ENCODE measurements around the gene AGMAT. TPM values are rescaled to one million over a fixed set of nuclear protein-coding genes. Genes with fewer than 3 reads are reported as not detected.

The AGMAT gene
- total and polyA plus RNA-seq, 2 donors from 2014 or later = 6.2 to 119 TPM

DNA sequence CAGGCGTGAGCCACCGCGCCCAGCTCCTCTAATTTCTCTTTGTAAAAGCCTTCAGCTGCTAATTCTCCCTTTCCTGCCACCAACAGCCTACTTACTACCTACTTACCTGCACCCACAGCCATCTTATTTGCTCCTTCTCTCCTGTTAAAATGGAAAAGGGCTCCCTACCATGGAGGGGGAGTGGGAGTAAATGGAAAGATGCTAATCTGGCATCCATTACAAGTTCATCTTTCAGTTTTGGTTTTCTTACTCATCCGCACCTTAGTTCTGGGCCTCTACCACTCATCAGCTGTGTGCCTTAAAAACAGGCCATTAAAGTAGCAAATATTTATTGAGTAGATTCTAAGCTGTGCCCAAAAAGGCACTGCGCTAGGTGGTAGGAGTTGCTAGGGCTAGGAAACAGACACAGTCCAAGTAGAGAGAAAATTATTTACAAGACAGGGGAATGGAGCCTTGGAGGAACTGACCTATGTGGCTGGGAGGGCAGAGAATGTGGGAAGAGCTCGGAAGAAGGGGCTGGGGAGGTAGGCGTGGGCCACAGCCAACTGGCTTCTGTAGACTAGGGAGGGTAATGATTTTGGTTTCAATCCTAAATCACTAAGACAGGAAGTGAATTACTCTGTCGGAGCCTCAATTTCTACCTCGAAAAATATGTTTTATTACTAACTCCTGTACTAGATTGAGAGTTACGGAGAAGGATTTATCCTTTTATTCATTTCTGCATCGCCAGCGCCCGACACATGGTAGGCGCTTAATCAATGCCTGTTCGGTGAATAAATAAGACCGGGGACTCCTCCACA is 31.7 kb upstream of the AGMAT start:
- FAIRE-seq (no peak), DNase-seq (peak in 3 of 5 donors; percentile 20 to 68 (median 62))
- no peaks in the 10 kb centered on the region for H3K36me3 ChIP-seq (ENCODE audit: control insufficient read depth in 2 of 3, insufficient read depth in 3 of 3, low read length in 3 of 3)
- H3K9ac ChIP-seq (ENCODE audit: low read length in 3 of 3) = peak overlapping the region; percentile 62 to 71 (median 63)
- intact Hi-C loops (cut with DNase I) = no loop called here
- TF ChIP-seq, protein P1, sequence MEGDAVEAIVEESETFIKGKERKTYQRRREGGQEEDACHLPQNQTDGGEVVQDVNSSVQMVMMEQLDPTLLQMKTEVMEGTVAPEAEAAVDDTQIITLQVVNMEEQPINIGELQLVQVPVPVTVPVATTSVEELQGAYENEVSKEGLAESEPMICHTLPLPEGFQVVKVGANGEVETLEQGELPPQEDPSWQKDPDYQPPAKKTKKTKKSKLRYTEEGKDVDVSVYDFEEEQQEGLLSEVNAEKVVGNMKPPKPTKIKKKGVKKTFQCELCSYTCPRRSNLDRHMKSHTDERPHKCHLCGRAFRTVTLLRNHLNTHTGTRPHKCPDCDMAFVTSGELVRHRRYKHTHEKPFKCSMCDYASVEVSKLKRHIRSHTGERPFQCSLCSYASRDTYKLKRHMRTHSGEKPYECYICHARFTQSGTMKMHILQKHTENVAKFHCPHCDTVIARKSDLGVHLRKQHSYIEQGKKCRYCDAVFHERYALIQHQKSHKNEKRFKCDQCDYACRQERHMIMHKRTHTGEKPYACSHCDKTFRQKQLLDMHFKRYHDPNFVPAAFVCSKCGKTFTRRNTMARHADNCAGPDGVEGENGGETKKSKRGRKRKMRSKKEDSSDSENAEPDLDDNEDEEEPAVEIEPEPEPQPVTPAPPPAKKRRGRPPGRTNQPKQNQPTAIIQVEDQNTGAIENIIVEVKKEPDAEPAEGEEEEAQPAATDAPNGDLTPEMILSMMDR (IDR thresholded peaks at IDR 0.05; ENCODE audit: borderline replicate concordance, extremely low read depth, insufficient read depth) = no peak
- H3K9me3 ChIP-seq (ENCODE audit: control insufficient read depth in 2 of 3, insufficient read depth in 1 of 3, low read length in 3 of 3) = no peaks in the 10 kb centered on the region
- no peaks in the 10 kb centered on the region for H3K27me3 ChIP-seq (ENCODE audit: control insufficient read depth, insufficient read depth, low read length)
- H3K4me3 ChIP-seq (ENCODE audit: low read length in 3 of 3) = peak overlapping the region; percentile 71 to 79 (median 77)
- H3K4me1 ChIP-seq (ENCODE audit: control insufficient read depth in 2 of 3, insufficient read depth in 2 of 3, low read depth in 1 of 3, low read length in 3 of 3) = peaks cover 5 to 19% (median 9%) of the 10 kb centered on the region in 3 donors
- peak overlapping the region; percentile 84 to 86 for H3K27ac ChIP-seq (ENCODE audit: low read depth in 2 of 2, low read length in 2 of 2)

DNA sequence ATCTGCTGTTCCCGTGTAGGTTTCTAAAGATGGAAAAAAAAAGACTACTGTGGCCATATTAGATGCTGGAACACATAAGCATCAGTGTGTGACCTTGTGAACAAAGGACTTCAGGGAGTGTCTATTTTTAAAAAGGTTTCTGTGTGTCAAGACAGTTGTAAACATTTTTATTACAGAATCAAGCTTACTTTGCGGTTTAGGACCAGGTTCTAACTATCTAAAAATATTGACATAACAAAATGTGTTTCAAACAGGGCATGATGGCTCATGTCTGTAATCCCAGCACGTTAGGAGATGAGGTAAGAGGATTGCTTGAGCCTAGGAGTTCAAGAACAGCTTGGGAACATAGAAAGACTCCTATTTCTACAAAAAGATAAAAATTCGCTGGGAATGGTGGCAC is 25.3 kb upstream of the AGMAT start:
- Histone ChIP-seq H3K9me3 (ENCODE audit: control insufficient read depth in 2 of 3, insufficient read depth in 1 of 3, low read length in 3 of 3) (no peaks in the 10 kb centered on the region), H3K9ac (ENCODE audit: low read length in 3 of 3) (no peak overlapping the region), H3K4me3 (ENCODE audit: low read length in 3 of 3) (no peak overlapping the region), H3K27ac (ENCODE audit: low read depth in 2 of 2, low read length in 2 of 2) (no peak overlapping the region), H3K4me1 (ENCODE audit: control insufficient read depth in 2 of 3, insufficient read depth in 2 of 3, low read depth in 1 of 3, low read length in 3 of 3) (no peaks in the 10 kb centered on the region), H3K36me3 (ENCODE audit: control insufficient read depth in 2 of 3, insufficient read depth in 3 of 3, low read length in 3 of 3) (no peaks in the 10 kb centered on the region), H3K27me3 (ENCODE audit: control insufficient read depth, insufficient read depth, low read length) (no peaks in the 10 kb centered on the region)
- intact Hi-C loops (cut with DNase I) = no loop called here
- TF ChIP-seq, protein P1 (IDR thresholded peaks at IDR 0.05; ENCODE audit: borderline replicate concordance, extremely low read depth, insufficient read depth) = no peak
- DNase-seq = no peak
- FAIRE-seq = no peak

GRCh38 chr1:15609631-15610030 is 24.8 kb upstream of the AGMAT start:
- TF ChIP-seq, protein P1 (IDR thresholded peaks at IDR 0.05; ENCODE audit: borderline replicate concordance, extremely low read depth, insufficient read depth) = no peak
- no peaks in the 10 kb centered on the region for H3K36me3 ChIP-seq (ENCODE audit: control insufficient read depth in 2 of 3, insufficient read depth in 3 of 3, low read length in 3 of 3)
- no peak overlapping the region for H3K27ac ChIP-seq (ENCODE audit: low read depth in 2 of 2, low read length in 2 of 2)
- intact Hi-C loops (cut with DNase I) = no loop called here
- DNase-seq (no peak), FAIRE-seq (no peak)
- no peak overlapping the region for H3K4me3 ChIP-seq (ENCODE audit: low read length in 3 of 3)
- H3K9me3 ChIP-seq (ENCODE audit: control insufficient read depth in 2 of 3, insufficient read depth in 1 of 3, low read length in 3 of 3) = no peaks in the 10 kb centered on the region
- no peak overlapping the region for H3K9ac ChIP-seq (ENCODE audit: low read length in 3 of 3)
- H3K4me1 ChIP-seq (ENCODE audit: control insufficient read depth in 2 of 3, insufficient read depth in 2 of 3, low read depth in 1 of 3, low read length in 3 of 3) = no peaks in the 10 kb centered on the region
- H3K27me3 ChIP-seq (ENCODE audit: control insufficient read depth, insufficient read depth, low read length) = no peaks in the 10 kb centered on the region

All from kidney (tissue), 14 donors.